HG02840 (cell line): ENCODE results near the gene PFKP.
"Not testable (repeated sequence)": the region's sequence is repeated elsewhere in the genome, so short reads cannot be mapped to it uniquely, and the experiment has no call there.

Source experiments
- ATAC-seq: cut with Tn5 transposase; IDR thresholded peaks from one replicate; pipeline ENCODE4 v1.9.1; 2021; ENCODE audit warnings: mild to moderate bottlenecking, moderate library complexity, moderate number of reproducible peaks; ENCODE audit not compliant: unreplicated experiment, low FRiP score

PFKP gene

DNA sequence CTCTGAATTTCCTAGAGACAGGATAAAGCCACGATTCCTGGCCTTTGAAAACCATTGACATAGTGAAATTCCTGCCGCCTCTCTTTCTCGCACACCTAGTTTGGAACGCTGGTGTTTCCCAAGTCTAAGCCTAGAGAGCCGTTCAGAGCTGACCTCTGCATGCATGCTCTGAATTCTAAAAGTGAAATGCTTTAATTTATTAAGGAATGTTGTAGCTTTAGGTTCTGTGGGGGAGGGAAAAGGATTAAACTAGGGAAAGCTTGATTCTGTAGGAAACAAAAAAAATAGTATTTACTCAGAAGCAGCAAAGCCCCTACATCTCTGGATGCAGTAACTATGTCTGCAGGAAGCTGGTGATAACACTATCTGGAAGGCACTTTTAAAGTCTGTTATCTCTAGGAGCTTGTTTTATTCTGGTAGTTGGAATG lies 27.3 kb downstream of the PFKP start:
- no peak for ATAC-seq

DNA sequence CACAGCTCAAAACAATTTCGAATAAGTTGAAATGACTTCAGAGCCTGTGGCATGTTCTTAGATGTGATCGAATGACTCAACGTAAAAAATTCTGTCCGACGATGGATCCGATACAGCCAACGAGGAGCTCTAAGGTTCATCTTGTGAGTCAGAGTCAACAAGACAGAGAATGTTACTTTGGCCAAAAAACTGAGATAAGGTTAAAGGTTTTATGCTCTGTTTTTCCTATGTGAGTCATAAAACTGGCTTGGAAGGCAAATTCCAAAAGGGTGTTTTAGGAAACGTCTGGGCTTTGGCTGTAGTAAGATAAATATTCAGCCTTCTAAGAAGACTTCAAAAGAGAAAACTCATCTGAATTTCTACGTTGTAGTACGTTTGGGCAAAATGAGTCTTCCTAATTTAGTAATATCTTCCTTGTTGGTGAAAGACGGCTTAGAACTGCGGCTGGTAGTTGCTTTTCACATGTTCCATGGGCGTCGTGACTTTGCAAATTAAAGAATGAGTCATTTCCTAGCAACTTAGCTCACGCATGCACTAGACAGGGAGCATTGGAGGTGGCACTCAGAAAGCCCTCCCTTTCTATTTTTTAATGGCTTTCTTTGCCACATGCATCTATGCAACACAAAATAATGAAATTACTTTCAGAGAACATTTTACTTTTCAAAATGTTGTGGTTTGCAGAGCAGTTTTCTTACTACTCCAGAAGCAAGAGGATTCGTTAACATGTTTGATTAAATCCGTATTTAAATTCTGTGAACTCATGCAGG lies 28.2 kb downstream of the PFKP start:
- no peak for ATAC-seq

DNA sequence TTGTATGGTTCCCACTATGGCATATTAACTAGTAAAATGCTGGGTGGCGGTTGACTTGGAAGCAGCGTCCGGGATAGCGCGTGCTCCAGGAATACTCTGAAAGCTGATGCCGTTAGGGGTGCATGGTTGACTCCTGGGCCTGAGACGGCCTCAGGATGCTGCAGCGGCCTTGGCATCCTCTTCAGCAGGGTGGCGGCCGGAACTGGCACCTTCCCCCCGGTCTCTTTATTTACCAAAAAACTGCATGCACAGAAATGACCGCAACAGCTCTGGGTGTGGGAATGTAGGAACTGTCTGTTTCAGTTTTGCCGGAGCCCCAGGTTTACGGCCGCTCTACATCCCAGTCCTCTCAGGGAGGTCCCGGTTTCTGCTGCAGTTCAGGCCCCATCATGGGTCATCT lies 28.8 kb downstream of the PFKP start:
- ATAC-seq, result no peak

DNA sequence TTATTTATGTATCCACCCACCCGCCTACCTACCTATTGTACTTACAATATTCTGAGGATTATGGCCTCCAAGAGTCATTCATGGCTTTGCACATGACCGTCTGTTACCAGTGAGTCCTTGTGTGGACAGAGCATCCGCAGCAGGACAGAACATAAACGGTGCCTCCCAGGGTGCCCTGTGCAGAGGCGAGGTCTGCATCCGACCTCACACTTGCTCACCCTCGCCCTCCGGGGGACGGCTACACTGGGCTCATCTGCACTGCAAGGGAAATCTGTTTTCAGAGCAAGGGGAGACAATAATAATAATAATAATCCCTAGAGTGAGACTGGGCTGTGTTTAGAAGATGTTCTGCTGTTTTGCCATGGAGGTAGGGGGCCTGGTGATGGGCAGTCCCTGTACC lies 29.8 kb downstream of the PFKP start:
- no peak for ATAC-seq

DNA sequence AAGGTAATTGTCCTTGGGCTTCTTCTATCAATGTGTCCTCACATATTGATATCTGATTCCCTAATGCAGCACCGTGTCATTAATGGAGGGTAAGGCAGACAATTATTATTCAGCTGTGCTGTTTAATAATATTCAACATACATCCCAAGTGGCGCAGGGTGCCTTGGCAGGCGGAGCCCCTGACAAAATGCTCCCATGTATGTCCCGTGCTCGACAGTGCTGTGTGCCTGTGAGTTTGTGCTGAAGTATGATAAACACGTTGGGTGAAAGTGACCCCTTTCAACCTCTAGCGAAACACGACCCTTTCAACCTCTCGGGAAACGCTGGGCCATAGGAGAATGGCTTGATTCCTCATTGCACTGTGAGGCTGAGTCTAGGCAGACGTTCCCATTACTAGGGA lies 31.3 kb downstream of the PFKP start:
- no peak for ATAC-seq

DNA sequence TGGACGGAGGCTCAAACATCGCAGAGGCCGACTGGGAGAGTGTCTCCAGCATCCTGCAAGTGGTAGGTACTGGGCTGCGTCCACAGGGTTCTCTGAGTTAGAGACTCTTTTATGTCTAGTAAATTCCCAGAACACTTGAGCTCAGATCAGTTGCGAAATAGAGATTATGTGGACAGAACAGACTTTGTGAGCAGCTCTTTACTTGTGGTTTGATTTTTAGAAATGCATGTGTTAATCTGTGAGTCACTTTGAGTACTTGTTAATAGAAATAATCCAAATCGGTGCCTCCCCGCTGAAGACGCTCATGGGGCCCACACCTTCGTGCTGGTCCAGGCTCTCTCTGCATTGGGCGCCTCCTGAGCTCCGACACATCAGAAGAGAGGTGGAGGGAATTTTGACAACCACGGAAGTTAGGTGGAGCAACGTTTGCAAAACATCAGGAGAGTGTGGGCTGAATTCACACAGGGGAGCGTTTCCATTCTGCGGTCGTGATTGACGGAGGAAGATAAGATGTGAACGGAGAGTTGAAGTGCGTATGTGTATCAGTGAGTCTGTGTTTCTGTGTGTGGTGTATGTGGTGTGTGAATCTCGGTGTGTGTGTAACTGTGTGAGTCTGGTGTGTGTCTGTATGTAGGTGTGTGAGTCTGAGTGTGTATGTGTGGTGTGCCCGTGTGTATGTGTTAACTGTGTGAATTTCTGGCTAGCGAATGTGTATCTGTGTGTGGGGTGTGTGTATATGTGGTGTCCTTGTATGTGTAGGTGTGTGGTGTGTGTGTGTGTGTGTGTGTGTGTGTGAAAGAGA lies 32.1 kb downstream of the PFKP start:
- ATAC-seq, result no peak

DNA sequence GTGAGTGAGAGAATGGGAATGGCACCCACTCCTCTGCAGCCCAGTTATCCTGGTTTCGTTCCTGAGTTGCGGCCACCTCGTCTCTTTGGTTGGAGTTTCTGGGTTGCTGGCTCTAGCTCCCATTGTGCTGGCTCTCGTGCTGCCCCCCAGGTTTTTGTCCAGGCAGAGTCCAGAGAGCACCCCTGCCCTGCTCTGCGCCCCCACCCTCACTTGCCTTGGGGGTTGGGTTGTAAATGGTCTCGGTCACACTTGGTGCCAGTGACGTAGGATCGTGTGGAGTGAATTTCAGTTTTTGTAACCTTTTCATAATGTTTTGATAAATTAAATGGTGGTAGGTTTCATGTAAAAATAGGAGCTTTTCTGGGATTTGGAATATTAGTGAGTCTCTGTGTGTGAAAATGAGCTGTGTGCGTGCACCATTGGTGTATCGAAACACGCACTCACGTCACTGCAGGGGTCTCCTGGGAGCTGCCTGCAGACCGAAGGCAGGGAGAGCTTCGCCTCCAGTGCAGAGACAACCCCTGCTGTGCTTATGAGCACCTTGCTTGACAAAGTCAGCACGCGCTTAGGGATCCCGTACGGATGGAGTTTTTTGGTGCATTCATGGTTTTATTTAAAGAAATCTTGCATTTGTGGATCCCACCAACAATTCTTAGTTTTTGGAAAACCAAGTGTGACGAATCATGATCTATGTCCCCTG lies 32.9 kb downstream of the PFKP start:
- no peak for ATAC-seq

DNA sequence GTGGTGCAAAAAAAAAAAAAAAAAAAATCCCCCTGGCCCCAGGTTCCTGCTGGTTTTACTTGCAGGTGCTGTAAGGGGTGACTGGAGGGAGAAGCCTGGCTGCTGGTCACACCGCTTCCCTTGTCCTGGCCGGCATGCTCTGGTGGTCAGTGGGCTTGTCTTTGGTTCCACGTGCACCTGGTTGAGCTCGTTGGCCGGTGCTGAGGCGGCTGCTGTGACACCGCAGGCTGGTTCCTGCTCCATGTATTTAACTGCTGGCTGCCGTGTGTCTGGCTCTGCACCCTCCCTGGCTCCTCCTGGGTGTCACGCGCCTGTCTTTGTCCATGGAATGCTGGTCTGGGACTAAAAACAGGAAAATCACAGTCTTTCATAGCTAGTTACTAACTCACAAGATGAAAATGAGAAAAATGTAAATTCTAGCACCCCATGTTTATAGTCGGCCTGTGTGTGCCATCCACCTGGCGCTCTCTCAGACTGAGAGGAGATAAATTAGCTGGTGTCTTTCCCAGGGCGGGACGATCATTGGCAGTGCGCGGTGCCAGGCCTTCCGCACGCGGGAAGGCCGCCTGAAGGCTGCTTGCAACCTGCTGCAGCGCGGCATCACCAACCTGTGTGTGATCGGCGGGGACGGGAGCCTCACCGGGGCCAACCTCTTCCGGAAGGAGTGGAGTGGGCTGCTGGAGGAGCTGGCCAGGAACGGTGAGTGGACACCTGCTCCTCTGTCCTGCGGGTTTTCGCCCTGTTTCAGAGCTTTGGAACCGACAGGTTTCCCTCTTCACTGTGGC lies 33.7 kb downstream of the PFKP start:
- no peak for ATAC-seq

DNA sequence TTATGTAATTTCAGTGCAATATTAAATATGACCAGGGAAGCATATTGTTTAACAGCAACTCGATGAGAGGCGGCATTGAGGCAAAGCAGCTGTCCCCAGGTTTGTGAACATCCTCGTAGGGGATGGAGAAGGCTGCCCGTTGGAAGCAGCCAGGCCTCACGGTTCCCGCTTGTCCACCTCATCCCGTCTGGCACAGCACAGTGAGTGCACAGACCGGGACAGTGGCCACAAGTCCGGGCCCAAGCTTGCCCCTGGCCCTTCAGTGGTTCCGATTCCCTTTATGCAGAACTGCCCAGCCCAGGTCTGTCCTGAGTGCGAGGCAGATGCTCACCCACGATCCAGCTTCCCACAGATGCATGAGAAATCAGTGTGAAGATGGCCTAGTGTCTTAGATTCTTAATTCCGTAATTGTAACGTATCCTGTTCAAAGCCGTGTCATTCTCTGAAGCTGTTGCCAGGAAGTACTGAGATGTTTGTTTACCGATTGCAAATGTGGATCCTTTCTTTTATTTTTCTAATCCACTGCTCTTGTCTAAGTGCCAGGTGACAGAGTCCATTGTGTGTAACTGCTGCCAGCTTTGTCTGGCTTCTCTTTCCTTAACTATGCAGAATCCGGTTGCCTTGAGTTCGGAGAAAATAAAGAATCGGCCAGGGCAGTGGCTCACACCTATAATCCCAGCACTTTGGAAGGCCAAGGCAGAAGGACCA lies 35.5 kb downstream of the PFKP start:
- no peak for ATAC-seq

DNA sequence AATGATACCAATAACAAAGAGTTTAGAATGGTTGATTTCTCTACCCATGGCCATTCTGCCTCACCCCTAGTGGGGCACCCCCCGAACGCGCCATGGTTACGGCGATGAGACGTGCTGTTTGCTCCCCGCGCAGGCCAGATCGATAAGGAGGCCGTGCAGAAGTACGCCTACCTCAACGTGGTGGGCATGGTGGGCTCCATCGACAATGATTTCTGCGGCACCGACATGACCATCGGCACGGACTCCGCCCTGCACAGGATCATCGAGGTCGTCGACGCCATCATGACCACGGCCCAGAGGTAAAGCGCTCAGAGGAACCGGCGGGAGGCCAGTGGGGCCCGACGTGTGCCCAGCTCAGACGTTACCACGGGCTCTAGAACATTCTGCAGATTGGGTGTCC lies 36.3 kb downstream of the PFKP start:
- ATAC-seq, result no peak

DNA sequence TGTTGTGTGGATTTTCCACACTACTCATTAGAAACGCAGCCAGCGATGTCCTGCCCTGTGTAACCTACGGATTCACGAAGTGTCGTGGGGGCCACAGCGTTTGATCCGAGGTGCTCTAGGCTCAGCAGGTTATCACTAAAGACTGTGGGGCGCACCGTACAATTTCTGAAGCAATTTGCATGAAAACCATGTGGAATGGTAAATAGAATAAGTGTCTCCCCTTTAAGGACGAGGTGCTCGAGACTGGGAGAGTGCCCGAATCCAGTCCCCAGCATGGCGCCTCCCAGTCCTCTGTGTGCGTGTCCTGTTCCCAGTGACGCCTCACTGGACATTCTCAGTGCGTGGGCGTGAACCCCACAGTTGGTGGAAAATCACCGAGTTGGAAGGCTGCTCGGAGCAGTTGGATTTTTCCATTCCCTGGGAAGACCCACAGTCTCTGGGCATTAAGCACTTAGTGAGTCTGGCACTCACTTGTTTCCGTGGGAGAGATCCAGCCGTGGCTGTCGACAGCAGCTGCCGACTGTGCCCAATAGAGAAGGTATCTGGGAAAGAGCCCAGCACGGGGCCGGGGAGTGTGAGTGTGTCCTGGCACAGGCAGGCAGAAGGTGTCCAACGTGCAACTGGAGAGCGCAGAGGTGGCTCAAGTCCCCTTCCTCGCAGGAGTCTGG lies 37.0 kb downstream of the PFKP start:
- ATAC-seq, result no peak

DNA sequence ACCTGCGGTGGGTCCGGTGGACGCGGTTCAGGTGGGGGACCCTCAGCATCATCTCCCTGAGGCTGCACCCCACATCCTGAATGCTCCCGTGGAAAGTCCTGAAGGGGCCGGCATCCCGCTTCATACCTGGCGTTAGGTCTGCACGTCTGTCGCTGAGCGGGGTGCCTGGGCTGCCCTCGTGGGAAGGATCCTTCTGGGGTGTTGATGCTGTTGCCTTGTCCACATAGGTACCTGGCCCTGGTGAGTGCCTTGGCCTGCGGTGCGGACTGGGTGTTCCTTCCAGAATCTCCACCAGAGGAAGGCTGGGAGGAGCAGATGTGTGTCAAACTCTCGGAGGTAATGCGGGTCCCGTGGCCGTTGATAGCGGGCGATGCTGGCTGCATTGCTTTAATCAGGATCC lies 37.8 kb downstream of the PFKP start:
- ATAC-seq, result no peak

DNA sequence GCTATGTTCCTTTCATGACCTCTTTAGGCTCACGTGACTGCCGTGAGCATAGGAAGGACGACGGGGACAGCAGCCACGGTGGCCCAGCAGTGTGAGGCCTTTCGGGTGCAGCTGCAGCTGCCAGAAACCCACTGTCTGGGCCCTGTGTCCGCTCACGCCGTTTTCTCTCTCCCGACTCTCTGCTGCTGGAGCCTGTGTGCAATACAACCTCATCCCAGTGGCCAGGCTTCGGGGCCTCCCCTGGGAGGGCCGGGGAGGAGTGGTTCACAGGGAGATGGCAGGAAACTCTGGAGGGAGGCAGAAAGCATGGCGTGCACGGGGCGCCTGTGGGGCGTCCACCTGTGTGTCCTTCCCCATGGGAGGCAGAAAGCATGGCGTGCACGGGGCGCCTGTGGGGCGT lies 38.6 kb downstream of the PFKP start:
- ATAC-seq, result no peak

DNA sequence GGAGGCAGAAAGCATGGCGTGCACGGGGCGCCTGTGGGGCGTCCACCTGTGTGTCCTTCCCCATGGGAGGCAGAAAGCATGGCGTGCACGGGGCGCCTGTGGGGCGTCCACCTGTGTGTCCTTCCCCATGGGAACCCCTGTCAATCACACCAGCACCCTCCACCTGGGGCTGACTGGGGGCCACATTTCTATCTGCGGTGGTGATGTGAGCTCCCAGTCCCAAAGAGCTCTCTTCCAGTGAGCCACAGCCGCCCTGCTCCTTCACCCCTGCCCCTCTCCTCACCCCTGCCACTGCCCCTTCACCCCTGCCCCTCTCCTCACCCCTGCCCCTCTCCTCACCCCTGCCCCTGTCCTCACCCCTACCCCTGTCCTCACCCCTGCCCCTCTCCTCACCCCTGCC lies 39.0 kb downstream of the PFKP start:
- not testable (repeated sequence) for ATAC-seq

DNA sequence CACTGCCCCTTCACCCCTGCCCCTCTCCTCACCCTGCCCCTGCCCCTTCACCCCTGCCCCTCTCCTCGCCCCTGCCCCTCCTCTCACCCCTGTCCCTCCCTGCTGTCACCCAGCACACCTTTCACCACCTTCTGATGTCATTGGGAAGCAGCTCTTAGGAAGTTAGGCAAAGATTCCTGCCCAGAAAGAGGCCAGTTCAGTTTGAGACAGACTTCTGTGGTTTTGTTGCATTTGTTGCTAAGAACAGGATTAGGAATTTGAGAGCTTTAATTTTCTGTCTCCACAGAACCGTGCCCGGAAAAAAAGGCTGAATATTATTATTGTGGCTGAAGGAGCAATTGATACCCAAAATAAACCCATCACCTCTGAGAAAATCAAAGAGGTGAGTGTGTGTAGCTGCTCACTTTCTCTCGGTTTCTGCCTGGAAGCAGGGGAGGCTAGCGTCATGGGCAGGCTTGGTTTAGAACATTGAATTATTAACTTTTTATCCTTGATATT lies 39.6 kb downstream of the PFKP start:
- ATAC-seq, result no peak

DNA sequence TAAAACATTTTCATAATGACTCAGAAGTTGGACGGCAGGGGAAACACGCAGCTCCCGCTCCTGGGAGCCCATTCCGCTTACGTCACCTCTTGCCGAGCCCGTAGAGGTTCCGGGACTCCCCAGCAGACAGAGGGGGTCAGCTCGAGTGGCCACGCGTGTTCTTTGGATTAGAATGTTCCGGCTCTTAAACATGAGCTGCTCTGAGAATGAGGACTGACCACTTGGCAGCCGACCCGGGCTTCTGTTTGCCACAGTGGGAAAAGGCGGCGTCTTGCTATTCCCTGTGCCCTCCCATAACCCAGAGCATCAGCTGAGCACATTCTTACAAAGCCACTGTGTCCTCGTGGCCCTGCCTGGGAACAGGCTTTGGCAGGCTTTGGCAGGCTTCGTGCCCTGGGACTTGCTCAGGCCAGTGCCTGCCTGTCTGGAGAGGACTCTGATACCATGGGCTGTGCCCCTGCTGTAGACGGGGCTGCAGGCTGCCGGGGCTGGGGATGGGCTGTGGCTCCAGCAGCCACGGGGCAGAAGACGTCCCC lies 40.1 kb downstream of the PFKP start:
- no peak for ATAC-seq

DNA sequence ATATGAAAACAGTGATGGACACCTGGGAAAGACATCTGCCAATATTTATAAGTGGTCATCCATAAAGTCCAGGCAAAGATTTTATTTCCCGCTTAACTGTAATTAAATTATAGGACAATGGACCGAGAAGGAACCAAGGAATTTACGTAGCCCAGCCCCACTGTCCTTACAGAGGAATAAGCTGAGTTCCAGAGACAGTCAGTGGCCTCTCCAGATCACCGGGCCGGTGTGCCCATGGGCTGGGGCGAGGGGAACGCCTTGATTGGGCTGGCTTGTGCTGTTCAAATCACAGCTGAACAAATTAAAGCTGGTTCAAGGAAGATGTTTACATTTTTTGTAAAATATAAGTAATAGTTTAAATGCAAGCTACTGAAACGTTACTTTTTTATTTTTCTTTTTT lies 40.7 kb downstream of the PFKP start:
- ATAC-seq, result no peak

DNA sequence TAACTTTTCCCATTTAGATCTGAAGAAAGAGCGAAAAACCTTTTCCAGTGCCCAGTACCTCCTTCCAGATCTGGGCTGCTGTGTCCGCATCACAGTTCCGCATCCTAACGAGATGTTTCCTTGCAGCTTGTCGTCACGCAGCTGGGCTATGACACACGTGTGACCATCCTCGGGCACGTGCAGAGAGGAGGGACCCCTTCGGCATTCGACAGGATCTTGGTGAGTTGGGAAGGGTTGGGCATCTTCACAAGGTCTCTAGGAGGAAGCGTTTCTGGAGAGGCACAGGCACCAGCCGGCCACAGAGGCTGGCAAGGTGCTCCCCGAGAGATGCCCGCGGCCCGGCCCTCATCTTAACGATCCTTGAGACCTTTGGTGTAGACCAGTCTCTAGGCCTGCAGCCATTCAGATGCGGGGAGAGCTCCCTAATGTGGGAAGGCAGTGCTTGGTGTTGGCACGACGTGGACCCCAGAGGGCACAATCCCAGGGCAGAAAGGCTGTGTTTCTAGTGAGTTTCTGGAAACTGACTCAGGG lies 41.3 kb downstream of the PFKP start:
- ATAC-seq, result no peak

DNA sequence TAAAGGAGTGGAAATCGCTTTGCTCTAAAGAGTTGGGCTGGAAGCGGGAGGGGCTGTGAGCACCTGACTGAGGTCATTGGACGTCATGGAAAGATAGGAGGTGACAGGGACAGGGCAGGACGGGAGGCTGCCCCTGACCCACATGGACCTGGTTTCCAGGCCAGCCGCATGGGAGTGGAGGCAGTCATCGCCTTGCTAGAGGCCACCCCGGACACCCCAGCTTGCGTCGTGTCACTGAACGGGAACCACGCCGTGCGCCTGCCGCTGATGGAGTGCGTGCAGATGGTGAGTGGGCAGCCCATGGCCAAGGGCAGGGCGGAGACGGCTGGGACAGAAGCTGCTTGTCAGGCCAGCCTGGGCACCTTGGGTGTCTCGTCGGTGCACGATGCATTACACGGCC lies 41.8 kb downstream of the PFKP start:
- ATAC-seq, result no peak
